Measurements from ENCODE around the gene EPB41L2.

Gene EPB41L2

DNA sequence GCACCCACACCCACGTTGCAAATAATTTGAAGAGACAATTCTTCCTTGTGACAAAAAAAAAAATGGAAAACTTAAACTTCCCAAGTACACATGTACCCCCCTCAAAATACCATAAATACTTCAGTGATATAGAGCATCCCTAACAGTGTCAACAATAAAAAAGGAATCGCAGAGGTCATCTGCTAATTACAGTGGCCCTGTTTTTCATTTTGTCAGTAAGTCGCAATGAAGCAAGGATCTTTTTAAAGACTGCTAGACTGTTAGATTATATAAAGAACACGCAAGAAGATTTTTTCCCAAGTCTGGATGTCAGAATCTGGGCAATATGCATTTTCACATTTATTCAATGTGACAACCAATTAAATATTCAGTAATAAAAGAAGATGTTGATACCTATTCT is 93.9 kb downstream of the EPB41L2 start:
- POLR2A ChIA-PET: no interaction called here

DNA sequence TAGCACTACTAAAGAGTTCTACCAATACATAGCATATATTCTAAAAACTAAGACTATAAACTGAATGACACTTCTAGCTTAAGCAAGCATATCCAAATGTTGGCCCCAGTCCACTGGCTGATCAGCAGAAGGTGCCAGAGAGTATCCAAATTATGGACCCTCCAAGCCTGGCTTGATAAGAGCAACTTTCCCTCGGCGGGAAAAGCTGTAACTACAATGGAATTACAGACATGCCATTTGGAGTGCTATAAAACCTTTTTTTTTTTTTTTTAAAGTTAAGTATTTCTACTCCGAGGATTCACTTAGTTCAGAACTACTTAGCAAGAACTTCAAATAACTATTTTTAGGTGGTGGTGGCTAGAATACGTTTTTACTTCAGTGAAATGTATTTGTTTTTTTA is 94.6 kb downstream of the EPB41L2 start:
- POLR2A ChIA-PET: no interaction called here
- CTCF ChIA-PET: interaction anchor here (1.3 kb wide), 1 partner anchor 73 kb away, joined by 3 read pairs; no protein-coding TSS in a partner anchor
- TF ChIP-seq, protein P1, sequence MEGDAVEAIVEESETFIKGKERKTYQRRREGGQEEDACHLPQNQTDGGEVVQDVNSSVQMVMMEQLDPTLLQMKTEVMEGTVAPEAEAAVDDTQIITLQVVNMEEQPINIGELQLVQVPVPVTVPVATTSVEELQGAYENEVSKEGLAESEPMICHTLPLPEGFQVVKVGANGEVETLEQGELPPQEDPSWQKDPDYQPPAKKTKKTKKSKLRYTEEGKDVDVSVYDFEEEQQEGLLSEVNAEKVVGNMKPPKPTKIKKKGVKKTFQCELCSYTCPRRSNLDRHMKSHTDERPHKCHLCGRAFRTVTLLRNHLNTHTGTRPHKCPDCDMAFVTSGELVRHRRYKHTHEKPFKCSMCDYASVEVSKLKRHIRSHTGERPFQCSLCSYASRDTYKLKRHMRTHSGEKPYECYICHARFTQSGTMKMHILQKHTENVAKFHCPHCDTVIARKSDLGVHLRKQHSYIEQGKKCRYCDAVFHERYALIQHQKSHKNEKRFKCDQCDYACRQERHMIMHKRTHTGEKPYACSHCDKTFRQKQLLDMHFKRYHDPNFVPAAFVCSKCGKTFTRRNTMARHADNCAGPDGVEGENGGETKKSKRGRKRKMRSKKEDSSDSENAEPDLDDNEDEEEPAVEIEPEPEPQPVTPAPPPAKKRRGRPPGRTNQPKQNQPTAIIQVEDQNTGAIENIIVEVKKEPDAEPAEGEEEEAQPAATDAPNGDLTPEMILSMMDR (IDR thresholded peaks at IDR 0.05; ENCODE audit: control extremely low read depth, extremely low read depth, low read depth, missing control alignments): no peak
- DNase-seq (ENCODE audit: extremely low spot score): no peak

More for the DNA sequence above, 93.9 kb downstream of the EPB41L2 start:
- CTCF ChIA-PET: interaction anchor here (0.9 to 1.0 kb wide), 2 partner anchors 10 to 11 kb away, joined by 4 to 5 read pairs; no protein-coding TSS in a partner anchor
- TF ChIP-seq, protein P1 (IDR thresholded peaks at IDR 0.05; ENCODE audit: control extremely low read depth, extremely low read depth, low read depth, missing control alignments): no peak
- DNase-seq (ENCODE audit: extremely low spot score): no peak

DNA sequence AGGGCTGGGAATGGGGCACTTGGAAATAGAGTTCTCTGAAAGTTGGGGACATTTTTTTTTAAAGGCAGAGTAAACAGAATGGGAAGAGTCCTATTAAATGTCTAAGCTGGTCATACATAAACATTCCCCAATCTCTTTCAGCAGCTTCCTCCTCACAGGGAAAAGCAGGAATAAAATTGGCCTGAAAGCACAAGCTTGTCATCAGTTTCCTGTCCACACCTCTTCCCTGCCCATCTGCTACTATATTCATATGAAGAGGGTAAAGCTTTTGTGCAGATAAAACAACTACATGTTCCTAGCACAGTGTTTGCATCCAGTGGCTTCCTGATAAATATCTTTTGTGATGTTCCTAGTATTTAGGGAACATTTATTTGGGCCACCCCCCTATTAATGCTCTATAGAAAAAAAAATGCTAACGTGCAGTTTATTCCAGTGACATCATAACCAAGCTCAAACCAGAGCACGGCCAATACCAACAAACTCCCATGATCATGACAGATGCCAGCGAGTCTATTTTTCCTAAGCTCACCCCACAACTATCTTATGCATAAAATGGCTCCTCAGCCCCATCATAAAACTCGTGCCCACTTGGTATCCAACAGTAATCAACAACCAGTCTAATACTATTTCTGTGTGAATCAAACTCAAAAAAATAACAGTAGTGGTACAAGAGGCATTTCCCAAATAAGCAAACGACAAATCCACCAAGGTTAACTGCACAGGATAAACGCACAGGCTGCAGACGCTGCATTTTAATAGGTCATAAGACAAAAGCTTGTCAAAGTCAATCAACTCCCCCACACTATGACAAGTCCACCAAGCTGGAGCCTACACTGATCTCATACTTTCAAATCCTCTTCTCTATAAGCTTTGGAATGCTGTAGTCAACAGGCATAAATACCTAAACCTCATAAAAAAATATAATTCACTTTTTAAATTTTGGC is 95.3 kb downstream of the EPB41L2 start:
- TF ChIP-seq, protein P1 (IDR thresholded peaks at IDR 0.05; ENCODE audit: control extremely low read depth, extremely low read depth, low read depth, missing control alignments): no peak
- ChIA-PET CTCF (interaction anchor here (0.8 to 2.4 kb wide), 5 partner anchors 10 to 347 kb away, joined by 3 to 5 read pairs (median 3); no protein-coding TSS in a partner anchor), POLR2A (no interaction called here)
- DNase-seq (ENCODE audit: extremely low spot score): no peak

DNA sequence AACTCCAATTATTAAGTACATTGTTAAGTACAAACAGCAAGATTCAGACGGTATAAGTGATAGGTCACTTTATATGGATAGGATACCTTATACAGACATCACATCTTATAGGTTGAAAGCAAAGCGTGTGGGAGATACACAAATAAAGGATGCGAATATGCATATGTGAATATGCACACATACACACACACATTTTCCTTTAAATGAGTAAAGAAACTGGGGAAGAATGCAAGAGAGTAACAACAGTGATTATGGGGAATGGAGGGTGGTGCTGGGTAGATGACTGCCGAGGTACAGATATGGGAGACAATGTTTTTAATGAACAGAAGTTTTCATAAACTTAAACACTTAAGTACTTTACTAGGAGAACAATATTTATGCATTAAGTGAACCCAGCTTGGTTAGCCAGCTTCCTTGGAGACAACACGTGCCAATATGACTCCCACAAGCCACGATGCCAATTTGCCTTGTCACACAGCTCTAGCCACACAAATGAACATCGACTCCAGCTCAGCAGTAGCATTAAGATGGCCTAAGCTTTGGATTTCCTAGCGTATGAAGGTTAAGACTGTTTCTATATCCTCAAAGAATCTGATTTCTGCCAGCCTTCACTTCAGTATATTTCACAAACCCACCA is 96.6 kb downstream of the EPB41L2 start:
- ChIA-PET POLR2A (no interaction called here), CTCF (interaction anchor here (1.0 to 2.4 kb wide), 4 partner anchors 9 to 345 kb away, joined by 3 to 5 read pairs (median 4); no protein-coding TSS in a partner anchor)
- DNase-seq (ENCODE audit: extremely low spot score): no peak
- TF ChIP-seq, protein P1 (IDR thresholded peaks at IDR 0.05; ENCODE audit: control extremely low read depth, extremely low read depth, low read depth, missing control alignments): no peak

DNA sequence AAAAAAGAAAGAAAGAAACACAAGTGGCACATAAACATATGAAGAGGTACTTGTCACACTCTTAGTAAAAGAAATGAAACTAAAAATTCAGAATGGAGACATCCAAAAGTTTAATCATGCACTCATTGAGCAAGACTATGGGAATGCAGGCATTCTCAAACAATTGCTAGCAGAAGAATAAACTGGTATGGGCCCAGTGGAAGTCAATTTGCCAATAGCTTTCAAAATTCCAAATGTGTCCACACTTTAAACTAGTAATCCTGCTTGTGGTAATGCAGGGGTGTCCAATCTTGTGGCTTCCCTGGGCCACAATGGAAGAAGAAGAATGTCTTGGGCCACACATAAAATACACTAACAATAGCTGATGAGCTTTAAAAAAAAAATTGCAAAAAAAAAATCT is 97.4 kb downstream of the EPB41L2 start:
- POLR2A ChIA-PET: no interaction called here
- TF ChIP-seq, protein P1 (IDR thresholded peaks at IDR 0.05; ENCODE audit: control extremely low read depth, extremely low read depth, low read depth, missing control alignments): no peak
- DNase-seq (ENCODE audit: extremely low spot score): no peak
- CTCF ChIA-PET: interaction anchor here (1.6 to 2.4 kb wide), 2 partner anchors 8 to 13 kb away, joined by 4 to 5 read pairs; no protein-coding TSS in a partner anchor

DNA sequence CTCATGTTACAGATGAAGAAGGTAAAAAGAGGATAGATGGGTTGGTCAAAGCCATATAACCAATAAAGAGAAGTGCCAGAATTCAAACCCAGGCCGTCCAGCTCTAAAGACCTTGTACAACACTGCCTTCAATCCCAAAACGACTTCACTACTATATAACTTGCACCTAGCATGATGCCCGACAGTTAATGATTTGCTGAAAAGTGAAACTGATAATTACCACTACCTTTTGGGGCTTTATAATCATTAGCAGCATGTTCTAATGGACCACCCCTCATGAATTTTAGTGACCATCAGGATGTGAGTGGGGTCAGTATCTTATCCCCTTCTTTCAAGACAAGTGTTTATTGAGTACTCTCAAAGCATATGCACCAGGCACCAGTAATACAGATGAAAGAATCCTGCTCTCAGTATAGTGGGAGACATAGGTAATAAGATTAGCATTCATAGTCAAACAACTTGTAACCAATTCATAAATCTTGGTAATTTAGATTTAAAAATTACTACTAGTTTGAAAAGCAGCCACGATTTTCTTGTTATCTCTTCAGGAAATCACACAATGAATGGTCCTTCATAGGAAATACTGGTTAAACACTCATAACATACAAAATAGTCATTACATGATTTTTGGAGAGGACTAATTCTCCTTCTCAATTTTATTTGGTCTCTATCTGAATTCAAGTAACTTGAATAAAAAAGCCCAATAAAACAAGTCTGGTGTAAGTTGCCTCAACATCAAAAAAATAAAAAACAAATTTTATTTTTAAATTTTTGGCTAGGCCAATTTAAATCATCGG is 98.0 kb downstream of the EPB41L2 start:
- CTCF ChIA-PET: interaction anchor here (1.6 to 2.4 kb wide), 2 partner anchors 7 to 13 kb away, joined by 4 to 5 read pairs; no protein-coding TSS in a partner anchor
- no peak for DNase-seq (ENCODE audit: extremely low spot score)
- TF ChIP-seq, protein P1 (IDR thresholded peaks at IDR 0.05; ENCODE audit: control extremely low read depth, extremely low read depth, low read depth, missing control alignments): no peak
- POLR2A ChIA-PET: no interaction called here

Measured in GM10248 (cell line).